Esophagus muscularis mucosa (tissue), 4 donors: ENCODE measurements around the gene SLC5A5. TPM values are rescaled to one million over a fixed set of nuclear protein-coding genes. Genes with fewer than 3 reads are reported as not detected.
A peak's percentile ranks its signal among the peaks of the same experiment; 100 is the strongest.

Source experiments
- DNase-seq: peaks from one replicate; pipeline ENCODE4 v3.0.0-alpha.2; 2017; ENCODE audit errors: extremely low spot score
- H3K27ac ChIP-seq, 4 donors: fragments of 200-600 bp; sonication (generic); replicated peaks in 1 of 4; 1 replicate in 3 of 4; 2 replicates in 1 of 4; pipeline ENCODE4 v1.5.1; 2016 to 2019; ENCODE audit warnings: mild to moderate bottlenecking in 1 of 4
- H3K27me3 ChIP-seq, 4 donors: fragments of 200-600 bp; sonication (generic); one replicate each; pipeline versions ENCODE4 v1.5.1 to v1.6.0; 2016 to 2019
- H3K36me3 ChIP-seq, 4 donors: fragments of 200-600 bp; sonication (generic); one replicate each; pipeline ENCODE4 v1.5.1; 2016 to 2019
- H3K4me1 ChIP-seq, 4 donors: fragments of 200-600 bp; sonication (generic); one replicate each; pipeline ENCODE4 v1.5.1; 2016 to 2019
- H3K4me3 ChIP-seq, 4 donors: fragments of 200-600 bp; sonication (generic); 1 replicate in 2 of 4; 2 replicates in 2 of 4; pipeline ENCODE4 v1.5.1; 2016 to 2019; ENCODE audit warnings: mild to moderate bottlenecking in 4 of 4, moderate library complexity in 1 of 4
- H3K9me3 ChIP-seq, 4 donors: fragments of 200-600 bp; sonication (generic); 1 replicate in 3 of 4; 2 replicates in 1 of 4; pipeline ENCODE4 v1.5.1; 2016 to 2019
- CTCF ChIP-seq, 3 experiments: fragments of 200-600 bp in 2 of 3; fragments of 450-650 bp in 1 of 3; sonication (generic) in 2 of 3; IDR thresholded peaks; one replicate each; pipeline ENCODE4 v1.5.1; 2017 to 2019; ENCODE audit warnings: antibody characterized with exemption in 3 of 3, mild to moderate bottlenecking in 2 of 3, moderate library complexity in 1 of 3
- POLR2AphosphoS5 ChIP-seq, 2 donors: sonication (generic); formaldehyde crosslinking; IDR thresholded peaks; one replicate each; pipeline ENCODE4 v1.6.1; 2017; ENCODE audit warnings: antibody characterized with exemption in 2 of 2
- WGBS: methylation state at CpG from one replicate; pipeline ENCODE4 v1.1.5; 2018; 5-methylcytosine and 5-hydroxymethylcytosine counted together
- intact Hi-C: fragments of 100-400 bp; cut with DNase I; formaldehyde crosslinking; loops from one replicate; pipeline ENCODE4 v1.15.1; 2023
- small RNA-seq, 3 donors: library from RNA; depleted of rRNA; stranded (forward); fragments of <200 nt; gene quantifications; one replicate each; pipeline ENCODE3, GENCODE V24; 2016
- total RNA-seq, 4 donors: library from RNA; depleted of rRNA; stranded (reverse); fragments of >200 nt; gene quantifications; one replicate each; pipeline versions ENCODE4 v1.1.0 to v1.2.1, GENCODE V29; 2016

SLC5A5 gene
- total RNA-seq, 4 donors from 2014 or later, result 0.17 TPM; not detected in 3

- Histone ChIP-seq H3K4me3 (no peak overlapping the region), H3K27ac (peak overlapping the region in 2 of 4 donors; percentile 30 to 46), H3K27me3 (peaks cover 0 to 12% (median 0%) of the 10 kb centered on the region in 4 donors), H3K9me3 (no peaks in the 10 kb centered on the region), H3K36me3 (peaks cover 2 to 45% (median 39%) of the 10 kb centered on the region in 4 donors), H3K4me1 (peaks cover 12 to 47% (median 43%) of the 10 kb centered on the region in 4 donors)
- intact Hi-C loops, result loop anchor here (10.0 kb wide), 1 partner anchor 120 kb away; no protein-coding TSS in a partner anchor
- DNase-seq, result no peak
- WGBS, result 54% methylated on average over 4 of the region's 4 CpGs
- TF ChIP-seq CTCF (IDR thresholded peaks at IDR 0.05) (no peak), POLR2AphosphoS5 (IDR thresholded peaks at IDR 0.05) (peak in 1 of 2 donors; percentile 34)
Measured at GRCh38 chr19:17944301-17944700, 72.6 kb downstream of the SLC5A5 start.

Small RNA genes lying within 50 kb of the gene (small RNA-seq; reads per million reads assigned to genes)
- 0 reads per million in 3 donors for gene SNORA68

Other genes starting within 250 kb of the SLC5A5 start
- under 1 TPM; under 0.01 to 0.23 (median 0.18) TPM for gene UNC13A, start 183.6 kb upstream of the SLC5A5 start, total RNA-seq
- 10 to 100 TPM; 24.1 to 50.9 (median 35.9) TPM for gene MAP1S, start 152.5 kb upstream of the SLC5A5 start, total RNA-seq
- 1 to 10 TPM; 1.6 to 2.9 (median 1.9) TPM for gene FCHO1, start 120.5 kb upstream of the SLC5A5 start, total RNA-seq
- under 1 TPM; 0.33 to 0.84 (median 0.62) TPM for gene B3GNT3, start 76.8 kb upstream of the SLC5A5 start, total RNA-seq
- not detected for gene INSL3, start 50.4 kb upstream of the SLC5A5 start, total RNA-seq
- 1 to 10 TPM; 2.1 to 8.9 (median 3.4) TPM for gene JAK3, start 24.0 kb upstream of the SLC5A5 start, total RNA-seq
- 1,000 to 10,000 TPM; 1,042 to 1,624 (median 1,374) TPM for gene RPL18A, start 12.0 kb upstream of the SLC5A5 start, total RNA-seq
- gene CCDC124, start 61.1 kb downstream of the SLC5A5 start, total RNA-seq, result 10 to 100 TPM; 51.2 to 97.4 (median 74.3) TPM
- gene KCNN1, start 95.2 kb downstream of the SLC5A5 start, total RNA-seq, result under 1 TPM in 2 of 4 donors, not detected in 2; 0.17 to 0.23 TPM
- gene ARRDC2, start 136.2 kb downstream of the SLC5A5 start, total RNA-seq, result 10 to 100 TPM; 30.6 to 69.2 (median 62.5) TPM
- gene IL12RB1, start 215.0 kb downstream of the SLC5A5 start, total RNA-seq, result 1 to 10 TPM in 1 of 4 donors, under 1 TPM in 3; 0.42 to 2.0 (median 0.83) TPM
- 1 to 10 TPM; 5.0 to 8.5 (median 6.4) TPM for gene MAST3, start 225.8 kb downstream of the SLC5A5 start, total RNA-seq